H1 (cell line): ENCODE results near the gene RMND5B. TPM values are rescaled to one million over a fixed set of nuclear protein-coding genes. Genes with fewer than 3 reads are reported as not detected.
A peak's percentile ranks its signal among the peaks of the same experiment; 100 is the strongest.

Source experiments
- CTCF ChIA-PET: fragments of 300-600 bp; sonication (Branson Sonifier 250); formaldehyde crosslinking; loops from one replicate; lab custom pipeline; 2021; ENCODE audit not compliant: partially characterized antibody; lab: Charles Lee
- POLR2A ChIA-PET: fragments of 300-600 bp; sonication (Branson Sonifier 250); formaldehyde crosslinking; loops from one replicate; lab custom pipeline; 2021; ENCODE audit warnings: inconsistent platforms; ENCODE audit not compliant: partially characterized antibody; lab: Charles Lee
- DNase-seq, 2 experiments: peaks; one replicate each; pipeline versions ENCODE4 v3.0.0 to v3.0.0-alpha.2; 2010 to 2022; ENCODE audit warnings: low spot score in 2 of 2, low read depth in 1 of 2, mixed read lengths in 1 of 2
- FAIRE-seq: peaks from 2 replicates; lab custom pipeline; 2011; peaks lifted over from hg19 to GRCh38; lab: Jason Lieb, UNC
- H2AFZ ChIP-seq: 2 replicates; pipeline ENCODE4 v1.8.1; 2012; ENCODE audit warnings: low read length, inconsistent platforms
- H2AK5ac ChIP-seq: 2 replicates; pipeline ENCODE4 v1.6.1; 2013; ENCODE audit warnings: low read depth, low read length
- H2BK120ac ChIP-seq: replicated peaks from 2 replicates; pipeline ENCODE3; 2013; ENCODE audit warnings: low read depth, low read length, inconsistent platforms
- H2BK12ac ChIP-seq: 2 replicates; pipeline ENCODE4 v1.6.1; 2013; ENCODE audit warnings: low read depth, low read length
- H2BK15ac ChIP-seq: 2 replicates; pipeline ENCODE4 v1.6.1; 2013; ENCODE audit warnings: low read length
- H2BK20ac ChIP-seq: 2 replicates; pipeline ENCODE4 v1.6.1; 2013; ENCODE audit warnings: low read length
- H2BK5ac ChIP-seq: 2 replicates; pipeline ENCODE4 v1.6.1; 2013; ENCODE audit warnings: low read depth, low read length
- H3K14ac ChIP-seq: 2 replicates; pipeline ENCODE4 v1.6.1; 2013; ENCODE audit warnings: inconsistent platforms; ENCODE audit not compliant: insufficient read length
- H3K18ac ChIP-seq: 2 replicates; pipeline ENCODE4 v1.6.1; 2013; ENCODE audit warnings: low read length; ENCODE audit errors: extremely low read depth
- H3K23ac ChIP-seq: 2 replicates; pipeline ENCODE4 v1.6.1; 2013; ENCODE audit warnings: inconsistent platforms; ENCODE audit not compliant: insufficient read length
- H3K23me2 ChIP-seq: 2 replicates; pipeline ENCODE4 v1.6.1; 2013; ENCODE audit warnings: low read depth, low read length
- H3K27ac ChIP-seq: 2 replicates; pipeline ENCODE4 v1.6.1; 2011; ENCODE audit warnings: low read depth, low read length, inconsistent platforms
- H3K27me3 ChIP-seq, 4 experiments: replicated peaks in 1 of 4; 1 replicate in 1 of 4; 2 replicates in 3 of 4; pipeline versions ENCODE4 v1.6.1 to v1.8.1; 2011 to 2013; ENCODE audit warnings: low read length in 3 of 4, mild to moderate bottlenecking in 3 of 4, inconsistent platforms in 2 of 4, mixed read lengths in 2 of 4, moderate library complexity in 1 of 4; ENCODE audit not compliant: control insufficient read depth in 3 of 4, insufficient read depth in 3 of 4; ENCODE audit errors: extremely low read depth in 1 of 4
- H3K36me3 ChIP-seq, 4 experiments: 2 replicates each; pipeline versions ENCODE4 v1.6.1 to v1.8.1; 2011 to 2013; ENCODE audit warnings: mild to moderate bottlenecking in 4 of 4, low read length in 3 of 4, moderate library complexity in 2 of 4, control low read depth in 1 of 4, inconsistent platforms in 1 of 4; ENCODE audit not compliant: insufficient read depth in 4 of 4, control insufficient read depth in 2 of 4
- H3K4ac ChIP-seq: replicated peaks from 2 replicates; pipeline ENCODE3; 2013; ENCODE audit warnings: low read length, low read depth, mixed read lengths, inconsistent platforms; ENCODE audit not compliant: insufficient read length
- H3K4me1 ChIP-seq, 4 experiments: replicated peaks in 1 of 4; 1 replicate in 1 of 4; 2 replicates in 3 of 4; pipeline versions ENCODE4 v1.6.1 to v1.8.1; 2011 to 2013; ENCODE audit warnings: low read length in 3 of 4, inconsistent platforms in 2 of 4, mixed read lengths in 1 of 4; ENCODE audit not compliant: insufficient read depth in 4 of 4, control insufficient read depth in 3 of 4
- H3K4me2 ChIP-seq, 2 experiments: 2 replicates each; pipeline versions ENCODE4 v1.6.1 to v1.8.1; 2011 to 2013; ENCODE audit warnings: low read depth in 2 of 2, low read length in 2 of 2, control low read depth in 1 of 2, inconsistent platforms in 1 of 2, mild to moderate bottlenecking in 1 of 2; ENCODE audit not compliant: insufficient read depth in 1 of 2
- H3K4me3 ChIP-seq, 4 experiments: fragments of 200-600, 300-600 bp in 1 of 4; sonication (generic), shearing (Covaris generic), sonication (Bioruptor Twin) in 1 of 4; 2 replicates each; pipeline versions ENCODE4 v1.5.1 to v1.8.1; 2011 to 2016; ENCODE audit warnings: low read length in 4 of 4, low read depth in 3 of 4, control low read depth in 2 of 4, inconsistent platforms in 2 of 4, mild to moderate bottlenecking in 2 of 4, mixed read lengths in 1 of 4, moderate library complexity in 1 of 4; ENCODE audit not compliant: insufficient read depth in 2 of 4; ENCODE audit errors: extremely low read depth in 1 of 4
- H3K56ac ChIP-seq: replicated peaks from 2 replicates; pipeline ENCODE3; 2013; ENCODE audit warnings: low read depth, mild to moderate bottlenecking, mixed read lengths, low read length, inconsistent platforms; ENCODE audit not compliant: insufficient read length
- H3K79me1 ChIP-seq: 2 replicates; pipeline ENCODE4 v1.6.1; 2013; ENCODE audit warnings: low read depth, low read length, control low read depth
- H3K79me2 ChIP-seq, 2 experiments: 2 replicates each; pipeline versions ENCODE4 v1.6.1 to v1.8.1; 2012 to 2013; ENCODE audit warnings: low read length in 2 of 2, mild to moderate bottlenecking in 2 of 2, inconsistent platforms in 1 of 2; ENCODE audit not compliant: insufficient read depth in 2 of 2, control insufficient read depth in 1 of 2
- H3K9ac ChIP-seq, 4 experiments: replicated peaks in 1 of 4; 1 replicate in 1 of 4; 2 replicates in 3 of 4; pipeline versions ENCODE4 v1.6.1 to v1.8.1; 2011 to 2013; ENCODE audit warnings: low read depth in 3 of 4, low read length in 3 of 4, control low read depth in 2 of 4, mild to moderate bottlenecking in 2 of 4, moderate library complexity in 2 of 4, inconsistent platforms in 1 of 4; ENCODE audit errors: extremely low read depth in 1 of 4
- H3K9me3 ChIP-seq, 2 experiments: 2 replicates each; pipeline versions ENCODE4 v1.6.1 to v1.8.1; 2012 to 2013; ENCODE audit warnings: mild to moderate bottlenecking in 2 of 2, moderate library complexity in 2 of 2, control low read depth in 1 of 2, inconsistent platforms in 1 of 2, low read depth in 1 of 2, low read length in 1 of 2, mixed read lengths in 1 of 2; ENCODE audit not compliant: insufficient read depth in 2 of 2
- H4K20me1 ChIP-seq, 2 experiments: replicated peaks in 1 of 2; 2 replicates each; pipeline versions ENCODE3 to v1.8.1; 2011 to 2013; ENCODE audit warnings: inconsistent platforms in 2 of 2, low read length in 2 of 2, mild to moderate bottlenecking in 1 of 2; ENCODE audit not compliant: insufficient read depth in 2 of 2, control insufficient read depth in 1 of 2
- H4K5ac ChIP-seq: 2 replicates; pipeline ENCODE4 v1.6.1; 2013; ENCODE audit warnings: low read length, low read depth, mixed read lengths, inconsistent platforms; ENCODE audit not compliant: insufficient read length
- H4K8ac ChIP-seq: 2 replicates; pipeline ENCODE4 v1.8.0; 2013; ENCODE audit warnings: mild to moderate bottlenecking, moderate library complexity, low read length, inconsistent platforms; ENCODE audit not compliant: insufficient read depth; ENCODE audit errors: extremely low read depth
- H4K91ac ChIP-seq: replicated peaks from 2 replicates; pipeline ENCODE3; 2013; ENCODE audit warnings: low read length, mixed read lengths, inconsistent platforms; ENCODE audit not compliant: insufficient read length
- BRCA1 ChIP-seq: IDR thresholded peaks from 2 replicates; pipeline ENCODE4 v1.6.1; 2012; ENCODE audit warnings: low read depth, low read length, improper control_type of control experiment
- EZH2 ChIP-seq: fragments of 200-600 bp; sonication (generic); IDR thresholded peaks from 2 replicates; pipeline ENCODE4 v1.7.1; 2012; ENCODE audit warnings: low read depth, mild to moderate bottlenecking, moderate library complexity, low read length, inconsistent platforms; ENCODE audit not compliant: severe bottlenecking
- KDM1A ChIP-seq: fragments of 200-600, 300-600 bp; sonication (generic); IDR thresholded peaks from 2 replicates; pipeline ENCODE4 v1.7.1; 2016; ENCODE audit warnings: mild to moderate bottlenecking, low read length, borderline replicate concordance
- NRF1 ChIP-seq: IDR thresholded peaks from 2 replicates; pipeline ENCODE4 v1.6.1; 2011; ENCODE audit warnings: mild to moderate bottlenecking, low read depth, low read length, improper control_type of control experiment
- SP1 ChIP-seq: IDR thresholded peaks from 2 replicates; pipeline ENCODE4 v1.6.1; 2011; ENCODE audit warnings: low read depth, low read length
- SP4 ChIP-seq: IDR thresholded peaks from 2 replicates; pipeline ENCODE4 v1.6.1; 2012; ENCODE audit warnings: low read length, inconsistent platforms
- TAF7 ChIP-seq: optimal IDR thresholded peaks from 2 replicates; pipeline ENCODE3; 2011; ENCODE audit warnings: low read depth, mild to moderate bottlenecking, inconsistent platforms, low read length, moderate library complexity, borderline replicate concordance
- YY1 ChIP-seq: IDR thresholded peaks from 2 replicates; pipeline ENCODE4 v1.6.1; 2011; ENCODE audit warnings: low read depth, mild to moderate bottlenecking, low read length
- WGBS, 2 experiments: shearing (Covaris generic) in 1 of 2; methylation state at CpG; one replicate each; pipeline versions ENCODE4 v1.1.6 to v1.1.7; 2013 to 2015; ENCODE audit warnings: low lambda C conversion rate in 2 of 2, mixed read lengths in 2 of 2, inconsistent platforms in 1 of 2, low coverage in 1 of 2, missing lambda C conversion rate in 1 of 2; ENCODE audit not compliant: insufficient replicate concordance in 2 of 2, insufficient coverage in 1 of 2, insufficient read length in 1 of 2; ENCODE audit errors: extremely low coverage in 1 of 2, missing lambda C conversion rate in 1 of 2; 5-methylcytosine and 5-hydroxymethylcytosine counted together
- polyA plus RNA-seq, 7 experiments: library from polyadenylated mRNA; depleted of rRNA in 3 of 7; stranded (reverse) in 5 of 7; unstranded in 2 of 7; fragments of >200 nt in 5 of 7; fragments of 200-250 nt in 2 of 7; gene quantifications; 1 replicate in 5 of 7; 2 replicates in 1 of 7; 4 replicates in 1 of 7; pipeline versions ENCODE4 v1.2.1 to v1.2.3, GENCODE V29; 2011 to 2013; ENCODE audit warnings: missing spikeins in 2 of 7, mixed read lengths in 2 of 7
- total RNA-seq: library from RNA; stranded (reverse); fragmentation: NEBNext Ultra II Directional; extraction: Animal tissue kit (Norgen Biotek cat#: 25700); gene quantifications from 2 replicates; pipeline ENCODE4 v1.2.1, GENCODE V29; 2021

Gene RMND5B
- total and polyA plus RNA-seq, 2 of the 8 experiments (the other 6 are each of a cell fraction or from before 2014, with no cell fraction given) = 75.9 to 90.2 TPM

DNA sequence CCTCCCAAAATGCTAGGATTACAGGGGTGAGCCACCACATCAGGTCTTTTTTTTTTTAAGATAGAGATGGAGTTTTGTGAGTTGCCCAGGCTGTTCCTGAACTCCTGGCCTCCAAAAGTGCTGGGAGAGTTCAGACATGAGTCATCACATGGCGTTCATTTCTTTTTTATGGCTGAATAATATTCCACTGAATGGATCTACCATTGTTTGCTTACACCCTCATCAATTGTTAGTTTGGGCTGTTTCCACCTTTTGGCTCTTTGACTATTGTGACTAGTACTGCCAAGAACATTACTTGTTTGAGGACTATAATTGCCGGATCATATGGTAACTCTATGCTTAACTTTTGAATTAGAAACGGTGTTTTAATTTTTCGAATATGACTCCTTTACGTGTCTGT, 18.3 kb upstream of the RMND5B start:
- Histone ChIP-seq H4K91ac (no peak overlapping the region), H3K18ac (no peak overlapping the region), H3K4me1 (peaks cover 3 to 38% (median 25%) of the 10 kb centered on the region in 4 experiments), H2AK5ac (no peak overlapping the region), H2BK120ac (no peak overlapping the region), H2BK5ac (no peak overlapping the region), H3K4me2 (peak overlapping the region; percentile 93 to 97), H4K20me1 (peaks cover 0 to 8% of the 10 kb centered on the region in 2 experiments), H3K27ac (no peak overlapping the region), H3K79me1 (peaks cover 13% of the 10 kb centered on the region), H4K5ac (no peak overlapping the region), H3K14ac (no peak overlapping the region), H3K9me3 (no peaks in the 10 kb centered on the region), H2BK12ac (peak overlapping the region; percentile 35; the same call in 1 of the 2 replicates), H3K56ac (no peak overlapping the region), H3K9ac (no peak overlapping the region), H3K4ac (no peak overlapping the region), H2AFZ (no peak overlapping the region), H3K79me2 (peaks cover 11 to 44% of the 10 kb centered on the region in 2 experiments; a peak in 3 of 4 replicates), H3K27me3 (no peaks in the 10 kb centered on the region), H4K8ac (no peak overlapping the region), H2BK20ac (no peak overlapping the region), H3K36me3 (no peaks in the 10 kb centered on the region), H2BK15ac (no peak overlapping the region), H3K23ac (no peak overlapping the region), H3K23me2 (peaks cover 20% of the 10 kb centered on the region), H3K4me3 (peak overlapping the region; percentile 22 to 98 (median 68); a peak in 5 of 8 replicates)
- DNase-seq (no peak), FAIRE-seq (no peak)
- ChIA-PET POLR2A (interaction anchor here (3.3 to 27.9 kb wide), 2 partner anchors 21 to 31 kb away, joined by 13 to 1250 read pairs; partner anchors contain the start of genes NHP2 and RMND5B), CTCF (interaction anchor here (0.6 to 1.5 kb wide), 5 partner anchors 10 to 32 kb away, joined by 3 to 4 read pairs (median 4); partner anchors contain the start of gene RMND5B)
- 77% methylated on average over 5 of the region's 5 CpGs; no CpG with 5 or more reads in 1 of the 2 experiments for whole genome bisulfite sequencing, 2 experiments
- TF ChIP-seq YY1 = no peak
- no peak for TF ChIP-seq SP1
- no peak for TF ChIP-seq EZH2
- peak; percentile 83 for TF ChIP-seq KDM1A
- TF ChIP-seq BRCA1 = no peak
- no peak for TF ChIP-seq NRF1
- TF ChIP-seq SP4 = no peak
- no peak for TF ChIP-seq TAF7
